Measurements from ENCODE around the gene MS4A4E.

MS4A4E gene

GRCh38 chr11:60161107-60161506 lies 81.8 kb downstream of the MS4A4E start:
- TF ChIP-seq GLIS3 (CRISPR knock-in tag; IDR thresholded peaks at IDR 0.05) (no peak), BACH2 (CRISPR knock-in tag; IDR thresholded peaks at IDR 0.05; ENCODE audit: borderline replicate concordance) (no peak), OSR1 (CRISPR knock-in tag; IDR thresholded peaks at IDR 0.05) (no peak), POU6F1 (CRISPR knock-in tag; IDR thresholded peaks at IDR 0.05; ENCODE audit: borderline replicate concordance, low read depth) (no peak), PPARA (CRISPR knock-in tag; IDR thresholded peaks at IDR 0.05; ENCODE audit: borderline replicate concordance) (no peak)
- no peak for ATAC-seq

- TF ChIP-seq ARNTL (CRISPR knock-in tag; IDR thresholded peaks at IDR 0.05; ENCODE audit: borderline replicate concordance, low read depth) = no peak
- TF ChIP-seq BACH2 (CRISPR knock-in tag; IDR thresholded peaks at IDR 0.05; ENCODE audit: borderline replicate concordance) = no peak
- no peak for TF ChIP-seq TOX (CRISPR knock-in tag; IDR thresholded peaks at IDR 0.05; ENCODE audit: borderline replicate concordance)
- no peak for TF ChIP-seq POU6F1 (CRISPR knock-in tag; IDR thresholded peaks at IDR 0.05; ENCODE audit: borderline replicate concordance, low read depth)
- TF ChIP-seq GLIS3 (CRISPR knock-in tag; IDR thresholded peaks at IDR 0.05) = no peak
- no peak for TF ChIP-seq PPARA (CRISPR knock-in tag; IDR thresholded peaks at IDR 0.05; ENCODE audit: borderline replicate concordance)
- no peak for TF ChIP-seq ZNF70 (CRISPR knock-in tag; IDR thresholded peaks at IDR 0.05)
- ATAC-seq = no peak
Measured at GRCh38 chr11:60159868-60160267, 83.1 kb downstream of the MS4A4E start.

GRCh38 chr11:60159284-60159683 lies 83.7 kb downstream of the MS4A4E start:
- no peak for ATAC-seq
- TF ChIP-seq GLIS3 (CRISPR knock-in tag; IDR thresholded peaks at IDR 0.05) = no peak
- TF ChIP-seq BACH2 (CRISPR knock-in tag; IDR thresholded peaks at IDR 0.05; ENCODE audit: borderline replicate concordance) = no peak
- no peak for TF ChIP-seq PATZ1 (CRISPR knock-in tag; IDR thresholded peaks at IDR 0.05; ENCODE audit: borderline replicate concordance)
- TF ChIP-seq ARNTL (CRISPR knock-in tag; IDR thresholded peaks at IDR 0.05; ENCODE audit: borderline replicate concordance, low read depth) = no peak
- TF ChIP-seq CSRNP3 (CRISPR knock-in tag; IDR thresholded peaks at IDR 0.05) = no peak
- no peak for TF ChIP-seq ZNF70 (CRISPR knock-in tag; IDR thresholded peaks at IDR 0.05)
- no peak for TF ChIP-seq CREB5 (CRISPR knock-in tag; IDR thresholded peaks at IDR 0.05; ENCODE audit: low read depth)

- no peak for ATAC-seq
- no peak for TF ChIP-seq TSHZ2 (CRISPR knock-in tag; IDR thresholded peaks at IDR 0.05)
- TF ChIP-seq ESRRG (CRISPR knock-in tag; IDR thresholded peaks at IDR 0.05) = no peak
- TF ChIP-seq CSDC2 (CRISPR knock-in tag; IDR thresholded peaks at IDR 0.05) = no peak
- TF ChIP-seq BACH2 (CRISPR knock-in tag; IDR thresholded peaks at IDR 0.05; ENCODE audit: borderline replicate concordance) = no peak
- TF ChIP-seq PPARA (CRISPR knock-in tag; IDR thresholded peaks at IDR 0.05; ENCODE audit: borderline replicate concordance) = no peak
- no peak for TF ChIP-seq ZC3H10 (CRISPR knock-in tag; IDR thresholded peaks at IDR 0.05)
- TF ChIP-seq ZNF70 (CRISPR knock-in tag; IDR thresholded peaks at IDR 0.05) = no peak
Measured at GRCh38 chr11:60158636-60159035, 84.3 kb downstream of the MS4A4E start.
